Erythroblast (primary cell): ENCODE data around the gene ZC3H7B.

Source experiments
- GATA1 ChIP-seq: IDR thresholded peaks from 2 replicates; pipeline ENCODE4 v1.6.1; 2011; ENCODE audit warnings: low read depth, mild to moderate bottlenecking, control low read depth, low read length, moderate library complexity
- POLR2A ChIP-seq: IDR thresholded peaks from 2 replicates; pipeline ENCODE4 v1.6.1; 2011; ENCODE audit warnings: mild to moderate bottlenecking, low read length

DNA sequence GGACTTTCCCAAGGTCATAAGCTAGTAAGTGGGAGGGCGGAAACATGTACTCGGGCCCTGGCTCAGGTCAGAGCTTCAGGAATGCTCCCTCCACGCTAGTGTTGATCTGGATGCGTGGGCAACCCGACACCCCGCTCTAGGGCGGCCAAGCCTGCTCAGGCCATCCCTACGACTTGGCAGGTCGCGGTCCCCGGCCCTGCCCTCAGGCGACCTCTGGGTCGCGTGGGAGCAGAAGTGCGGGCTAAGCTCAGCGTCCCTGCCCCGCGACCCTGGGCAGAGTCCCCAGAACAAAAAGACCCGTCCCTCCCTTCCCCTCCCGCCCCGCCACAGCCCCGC lies 79.6 kb downstream of the ZC3H7B start:
- TF ChIP-seq POLR2A (peak; percentile 20), GATA1 (no peak)
